ENCODE measurements around the gene MPRIP. TPM values are rescaled to one million over a fixed set of nuclear protein-coding genes. Genes with fewer than 3 reads are reported as not detected.

The MPRIP gene
- total RNA-seq, 1 experiment from 2014 or later, result 140 TPM

- ATAC-seq, result no peak
- Mint-ChIP-seq H3K4me1 (peaks cover 10% of the 10 kb centered on the region), H3K36me3 (no peaks in the 10 kb centered on the region), H3K4me3 (no peak overlapping the region), H3K27ac (no peak overlapping the region; the same call in 1 of the 2 replicates), H3K9me3 (no peaks in the 10 kb centered on the region), H3K27me3 (ENCODE audit: low read depth) (no peaks in the 10 kb centered on the region)
- TF ChIP-seq ATF2 (CRISPR knock-in tag; IDR thresholded peaks at IDR 0.05; ENCODE audit: borderline replicate concordance, low read depth) (no peak), CREB1 (CRISPR knock-in tag; IDR thresholded peaks at IDR 0.05) (no peak), MAX (CRISPR knock-in tag; IDR thresholded peaks at IDR 0.05) (no peak), ZNF425 (CRISPR knock-in tag; conservative IDR thresholded peaks at IDR 0.05) (no peak), ZNF281 (CRISPR knock-in tag; IDR thresholded peaks at IDR 0.05) (no peak), GTF2I (CRISPR knock-in tag; conservative IDR thresholded peaks at IDR 0.05) (no peak), PRDM15 (CRISPR knock-in tag; IDR thresholded peaks at IDR 0.05) (no peak), ZNF416 (CRISPR knock-in tag; IDR thresholded peaks at IDR 0.05) (no peak), ZNF532 (CRISPR knock-in tag; IDR thresholded peaks at IDR 0.05; ENCODE audit: borderline replicate concordance) (no peak)
- DNase-seq (ENCODE audit: low spot score), result no peak
- ChIA-PET CTCF (interaction anchor here (1.7 kb wide), 1 partner anchor 40 kb away, joined by 6 read pairs; no protein-coding TSS in a partner anchor), POLR2A (no interaction called here)
Observed at GRCh38 chr17:17102176-17102575, 59.9 kb downstream of the MPRIP start.

- H3K27me3 Mint-ChIP-seq (ENCODE audit: low read depth), result no peaks in the 10 kb centered on the region
- peak overlapping the region; percentile 8; the same call in 1 of the 2 replicates for H3K27ac Mint-ChIP-seq
- H3K4me3 Mint-ChIP-seq, result no peak overlapping the region
- no peak for ATAC-seq
- POLR2A ChIA-PET, result no interaction called here
- DNase-seq (ENCODE audit: low spot score), result no peak
- CTCF ChIA-PET, result interaction anchor here (0.6 to 1.7 kb wide), 2 partner anchors 39 to 52 kb away, joined by 3 to 6 read pairs; no protein-coding TSS in a partner anchor
- peaks cover 10% of the 10 kb centered on the region for H3K4me1 Mint-ChIP-seq
- H3K9me3 Mint-ChIP-seq, result no peaks in the 10 kb centered on the region
- H3K36me3 Mint-ChIP-seq, result no peaks in the 10 kb centered on the region
- TF ChIP-seq KAT7 (CRISPR knock-in tag; IDR thresholded peaks at IDR 0.05; ENCODE audit: borderline replicate concordance), result no peak
- no peak for TF ChIP-seq IRF1 (CRISPR knock-in tag; IDR thresholded peaks at IDR 0.05)
- TF ChIP-seq CTCF (IDR thresholded peaks at IDR 0.05), result no peak
- TF ChIP-seq ETV6 (CRISPR knock-in tag; IDR thresholded peaks at IDR 0.05), result no peak
- no peak for TF ChIP-seq NR1H2 (CRISPR knock-in tag; IDR thresholded peaks at IDR 0.05)
- no peak for TF ChIP-seq ELF4 (CRISPR knock-in tag; IDR thresholded peaks at IDR 0.05; ENCODE audit: low read depth)
Observed at GRCh38 chr17:17103160-17103559, 60.9 kb downstream of the MPRIP start.
